Measurements from ENCODE around the gene B3GALT5.
"Not testable (repeated sequence)": the region's sequence is repeated elsewhere in the genome, so short reads cannot be mapped to it uniquely, and the experiment has no call there.

The B3GALT5 gene

GRCh38 chr21:39612233-39613040 lies at the start of gene B3GALT5:
B3GALT5 (plus strand) TSS chr21:39612940; CDS start chr21:39660560, 47,620 bp downstream.
- DNase-seq = no peak

- DNase-seq = peak; percentile 81
Observed at GRCh38 chr21:39564200-39564599, 48.5 kb upstream of the B3GALT5 start.

GRCh38 chr21:39567180-39567972 lies 45.4 kb upstream of the B3GALT5 start:
- DNase-seq = no peak

GRCh38 chr21:39568361-39568760 lies 44.4 kb upstream of the B3GALT5 start:
- no peak for DNase-seq

- DNase-seq = no peak
Observed at GRCh38 chr21:39575775-39576174, 37.0 kb upstream of the B3GALT5 start.

- DNase-seq = no peak
Observed at GRCh38 chr21:39576518-39577128, 36.1 kb upstream of the B3GALT5 start.

- DNase-seq = no peak
Observed at GRCh38 chr21:39579734-39580332, 32.9 kb upstream of the B3GALT5 start.

GRCh38 chr21:39580744-39581143 lies 32.0 kb upstream of the B3GALT5 start:
- DNase-seq = no peak

- DNase-seq = no peak
Observed at GRCh38 chr21:39581414-39581813, 31.3 kb upstream of the B3GALT5 start.

- DNase-seq = no peak
Observed at GRCh38 chr21:39582749-39583148, 30.0 kb upstream of the B3GALT5 start.

- DNase-seq = not testable (repeated sequence)
Observed at GRCh38 chr21:39583586-39583985, 29.2 kb upstream of the B3GALT5 start.

GRCh38 chr21:39587376-39587775 lies 25.4 kb upstream of the B3GALT5 start:
- no peak for DNase-seq

- DNase-seq = no peak
Observed at GRCh38 chr21:39588884-39589283, 23.9 kb upstream of the B3GALT5 start.

- no peak for DNase-seq
Observed at GRCh38 chr21:39593522-39593921, 19.2 kb upstream of the B3GALT5 start.

- DNase-seq = no peak
Observed at GRCh38 chr21:39595465-39595864, 17.3 kb upstream of the B3GALT5 start.

GRCh38 chr21:39597595-39597994 lies 15.1 kb upstream of the B3GALT5 start:
- DNase-seq = no peak

GRCh38 chr21:39599191-39599970 lies 13.4 kb upstream of the B3GALT5 start:
- DNase-seq = no peak

GRCh38 chr21:39601187-39601928 lies 11.4 kb upstream of the B3GALT5 start:
- DNase-seq = no peak

- DNase-seq = no peak
Observed at GRCh38 chr21:39602076-39602689, 10.6 kb upstream of the B3GALT5 start.

- DNase-seq = no peak
Observed at GRCh38 chr21:39602793-39603192, 9.9 kb upstream of the B3GALT5 start.

- no peak for DNase-seq
Observed at GRCh38 chr21:39604951-39605350, 7.8 kb upstream of the B3GALT5 start.

Data from COR-L47 (cell line).